Dendritic cell treated with granulocyte-macrophage colony-stimulating factor and Interleukin-4, amounts not matched to agents 40 ng/mL and 50 ng/mL, for 4 days (primary cell): ENCODE data around the gene ANKRD18B.
"Not testable (repeated sequence)": the region's sequence is repeated elsewhere in the genome, so short reads cannot be mapped to it uniquely, and the experiment has no call there.

Source experiments
- H3K27ac Mint-ChIP-seq: one replicate; pipeline ENCODE4 v1.8.0; 2022; ENCODE audit warnings: mild to moderate bottlenecking, mixed read lengths
- H3K27me3 Mint-ChIP-seq: one replicate; pipeline ENCODE4 v1.8.0; 2022; ENCODE audit warnings: mild to moderate bottlenecking, mixed read lengths
- H3K36me3 Mint-ChIP-seq: one replicate; pipeline ENCODE4 v1.8.0; 2022; ENCODE audit warnings: low read depth, mixed read lengths
- H3K4me1 Mint-ChIP-seq: one replicate; pipeline ENCODE4 v1.8.0; 2022; ENCODE audit warnings: low read depth, mixed read lengths
- H3K4me3 Mint-ChIP-seq: one replicate; pipeline ENCODE4 v1.8.0; 2022; ENCODE audit warnings: mild to moderate bottlenecking, moderate library complexity, mixed read lengths
- H3K9me3 Mint-ChIP-seq: one replicate; pipeline ENCODE4 v1.8.0; 2022; ENCODE audit warnings: mixed read lengths
- intact Hi-C: fragments of 100-400 bp; cut with micrococcal nuclease; formaldehyde crosslinking; loops from one replicate; pipeline ENCODE4 v1.15.0; 2022

ANKRD18B gene

GRCh38 chr9:33515342-33515995 is 8.6 kb upstream of the ANKRD18B start:
- H3K4me1 Mint-ChIP-seq, H3K36me3 Mint-ChIP-seq, H3K27me3 Mint-ChIP-seq, H3K27ac Mint-ChIP-seq, H3K4me3 Mint-ChIP-seq: not testable (repeated sequence)
- intact Hi-C loops: loop anchor here (10.0 kb wide), 1 partner anchor 141 kb away; no protein-coding TSS in a partner anchor
- peaks cover 18% of the 10 kb centered on the region for H3K9me3 Mint-ChIP-seq

GRCh38 chr9:33516397-33516796 is 7.7 kb upstream of the ANKRD18B start:
- not testable (repeated sequence) for H3K4me1 Mint-ChIP-seq, H3K36me3 Mint-ChIP-seq, H3K27ac Mint-ChIP-seq, H3K4me3 Mint-ChIP-seq, H3K27me3 Mint-ChIP-seq
- peaks cover 18% of the 10 kb centered on the region for H3K9me3 Mint-ChIP-seq
- intact Hi-C loops: loop anchor here (10.0 kb wide), 1 partner anchor 142 kb away; no protein-coding TSS in a partner anchor

- intact Hi-C loops: loop anchor here (10.0 kb wide), 1 partner anchor 143 kb away; no protein-coding TSS in a partner anchor
- H3K9me3 Mint-ChIP-seq: peaks cover 18% of the 10 kb centered on the region
- no peak overlapping the region for H3K27ac Mint-ChIP-seq
- H3K4me1 Mint-ChIP-seq: no peaks in the 10 kb centered on the region
- no peaks in the 10 kb centered on the region for H3K36me3 Mint-ChIP-seq
- H3K4me3 Mint-ChIP-seq: no peak overlapping the region
- peaks cover 18% of the 10 kb centered on the region for H3K27me3 Mint-ChIP-seq
Observed at GRCh38 chr9:33517373-33517772, 6.7 kb upstream of the ANKRD18B start.

GRCh38 chr9:33517934-33518577 is 6.0 kb upstream of the ANKRD18B start:
- not testable (repeated sequence) for H3K36me3 Mint-ChIP-seq, H3K4me1 Mint-ChIP-seq, H3K27ac Mint-ChIP-seq, H3K4me3 Mint-ChIP-seq
- H3K27me3 Mint-ChIP-seq: peaks cover 25% of the 10 kb centered on the region
- intact Hi-C loops: loop anchor here (10.0 kb wide), 1 partner anchor 143 kb away; no protein-coding TSS in a partner anchor
- H3K9me3 Mint-ChIP-seq: peaks cover 18% of the 10 kb centered on the region

- H3K27me3 Mint-ChIP-seq: peaks cover 50% of the 10 kb centered on the region
- H3K9me3 Mint-ChIP-seq, H3K4me1 Mint-ChIP-seq, intact Hi-C loops, H3K4me3 Mint-ChIP-seq, H3K36me3 Mint-ChIP-seq, H3K27ac Mint-ChIP-seq: not testable (repeated sequence)
Observed at GRCh38 chr9:33521861-33522260, 2.2 kb upstream of the ANKRD18B start.

GRCh38 chr9:33524306-33524947 is 376 bp downstream of the ANKRD18B start:
- Mint-ChIP-seq H3K9me3 (no peaks in the 10 kb centered on the region), H3K27me3 (peaks cover 64% of the 10 kb centered on the region), H3K4me1 (peaks cover 9% of the 10 kb centered on the region), H3K4me3 (peak overlapping the region; percentile 18), H3K36me3 (no peaks in the 10 kb centered on the region), H3K27ac (no peak overlapping the region)
- intact Hi-C loops: no loop called here

GRCh38 chr9:33528069-33528468 is 4.0 kb downstream of the ANKRD18B start:
- peaks cover 52% of the 10 kb centered on the region for H3K27me3 Mint-ChIP-seq
- intact Hi-C loops, H3K27ac Mint-ChIP-seq, H3K36me3 Mint-ChIP-seq, H3K9me3 Mint-ChIP-seq, H3K4me3 Mint-ChIP-seq, H3K4me1 Mint-ChIP-seq: not testable (repeated sequence)

GRCh38 chr9:33533958-33534357 is 9.9 kb downstream of the ANKRD18B start:
- H3K36me3 Mint-ChIP-seq, H3K4me1 Mint-ChIP-seq, H3K4me3 Mint-ChIP-seq, intact Hi-C loops, H3K27ac Mint-ChIP-seq, H3K9me3 Mint-ChIP-seq: not testable (repeated sequence)
- H3K27me3 Mint-ChIP-seq: peaks cover 22% of the 10 kb centered on the region

GRCh38 chr9:33535541-33535940 is 11.5 kb downstream of the ANKRD18B start:
- intact Hi-C loops: no loop called here
- H3K4me1 Mint-ChIP-seq: no peaks in the 10 kb centered on the region
- no peaks in the 10 kb centered on the region for H3K9me3 Mint-ChIP-seq
- no peaks in the 10 kb centered on the region for H3K36me3 Mint-ChIP-seq
- H3K27ac Mint-ChIP-seq: no peak overlapping the region
- peaks cover 12% of the 10 kb centered on the region for H3K27me3 Mint-ChIP-seq
- no peak overlapping the region for H3K4me3 Mint-ChIP-seq

GRCh38 chr9:33543463-33543862 is 19.4 kb downstream of the ANKRD18B start:
- H3K36me3 Mint-ChIP-seq, H3K27ac Mint-ChIP-seq, intact Hi-C loops, H3K4me3 Mint-ChIP-seq, H3K9me3 Mint-ChIP-seq, H3K4me1 Mint-ChIP-seq: not testable (repeated sequence)
- peaks cover 15% of the 10 kb centered on the region for H3K27me3 Mint-ChIP-seq

- peaks cover 17% of the 10 kb centered on the region for H3K27me3 Mint-ChIP-seq
- H3K36me3 Mint-ChIP-seq, H3K4me1 Mint-ChIP-seq, intact Hi-C loops, H3K9me3 Mint-ChIP-seq, H3K27ac Mint-ChIP-seq, H3K4me3 Mint-ChIP-seq: not testable (repeated sequence)
Observed at GRCh38 chr9:33545715-33546114, 21.7 kb downstream of the ANKRD18B start.

- H3K27me3 Mint-ChIP-seq: peaks cover 21% of the 10 kb centered on the region
- H3K27ac Mint-ChIP-seq, H3K4me3 Mint-ChIP-seq, H3K36me3 Mint-ChIP-seq, H3K4me1 Mint-ChIP-seq, H3K9me3 Mint-ChIP-seq, intact Hi-C loops: not testable (repeated sequence)
Observed at GRCh38 chr9:33548816-33549215, 24.8 kb downstream of the ANKRD18B start.

GRCh38 chr9:33549418-33549817 is 25.4 kb downstream of the ANKRD18B start:
- peaks cover 25% of the 10 kb centered on the region for H3K27me3 Mint-ChIP-seq
- H3K9me3 Mint-ChIP-seq, H3K27ac Mint-ChIP-seq, intact Hi-C loops, H3K36me3 Mint-ChIP-seq, H3K4me3 Mint-ChIP-seq, H3K4me1 Mint-ChIP-seq: not testable (repeated sequence)

GRCh38 chr9:33551183-33551582 is 27.1 kb downstream of the ANKRD18B start:
- H3K27me3 Mint-ChIP-seq: peaks cover 18% of the 10 kb centered on the region
- intact Hi-C loops, H3K4me3 Mint-ChIP-seq: not testable (repeated sequence)

More at GRCh38 chr9:33551183-33551582, 27.1 kb downstream of the ANKRD18B start:
- H3K27ac Mint-ChIP-seq, H3K9me3 Mint-ChIP-seq, H3K4me1 Mint-ChIP-seq, H3K36me3 Mint-ChIP-seq: not testable (repeated sequence)
